ENCODE measurements around the gene ITIH2.
"Not testable (repeated sequence)": the region's sequence is repeated elsewhere in the genome, so short reads cannot be mapped to it uniquely, and the experiment has no call there.

ITIH2 gene

GRCh38 chr10:7703140-7703539 is at the start of gene ITIH2:
ITIH2 (plus strand) TSS chr10:7703316; CDS start chr10:7703435, 119 bp downstream.
- no peaks in the 10 kb centered on the region for H3K4me1 ChIP-seq (ENCODE audit: insufficient read depth, low read length)
- no peaks in the 10 kb centered on the region for H3K36me3 ChIP-seq (ENCODE audit: insufficient read depth, low read depth, low read length)
- H3K9ac ChIP-seq (ENCODE audit: low read depth, low read length): no peak within 1 kb of the TSS
- no peak within 1 kb of the TSS for H3K27ac ChIP-seq (ENCODE audit: low read length)
- H3K9me3 ChIP-seq (ENCODE audit: insufficient read depth, low read depth, low read length): no peaks in the 10 kb centered on the region
- H3K27me3 ChIP-seq (ENCODE audit: insufficient read depth, low read length): no peaks in the 10 kb centered on the region
- H3K4me3 ChIP-seq (ENCODE audit: low read length): no peak within 1 kb of the TSS

- not testable (repeated sequence) for H3K36me3 ChIP-seq (ENCODE audit: insufficient read depth, low read depth, low read length)
Measured at GRCh38 chr10:7657079-7657478, 46.0 kb upstream of the ITIH2 start.

GRCh38 chr10:7657552-7657951 is 45.6 kb upstream of the ITIH2 start:
- Histone ChIP-seq H3K9me3 (ENCODE audit: insufficient read depth, low read depth, low read length) (no peaks in the 10 kb centered on the region), H3K4me1 (ENCODE audit: insufficient read depth, low read length) (no peaks in the 10 kb centered on the region), H3K36me3 (ENCODE audit: insufficient read depth, low read depth, low read length) (no peaks in the 10 kb centered on the region), H3K4me3 (ENCODE audit: low read length) (no peak overlapping the region), H3K27ac (ENCODE audit: low read length) (no peak overlapping the region), H3K9ac (ENCODE audit: low read depth, low read length) (no peak overlapping the region), H3K27me3 (ENCODE audit: insufficient read depth, low read length) (no peaks in the 10 kb centered on the region)

More at GRCh38 chr10:7657079-7657478, 46.0 kb upstream of the ITIH2 start:
- H3K4me3 ChIP-seq (ENCODE audit: low read length); H3K9me3 ChIP-seq (ENCODE audit: insufficient read depth, low read depth, low read length); H3K4me1 ChIP-seq (ENCODE audit: insufficient read depth, low read length); H3K27me3 ChIP-seq (ENCODE audit: insufficient read depth, low read length); H3K27ac ChIP-seq (ENCODE audit: low read length); H3K9ac ChIP-seq (ENCODE audit: low read depth, low read length): not testable (repeated sequence)

- Histone ChIP-seq H3K4me3 (ENCODE audit: low read length) (no peak overlapping the region), H3K9me3 (ENCODE audit: insufficient read depth, low read depth, low read length) (no peaks in the 10 kb centered on the region), H3K9ac (ENCODE audit: low read depth, low read length) (no peak overlapping the region), H3K27ac (ENCODE audit: low read length) (no peak overlapping the region), H3K36me3 (ENCODE audit: insufficient read depth, low read depth, low read length) (no peaks in the 10 kb centered on the region), H3K27me3 (ENCODE audit: insufficient read depth, low read length) (peaks cover 5% of the 10 kb centered on the region), H3K4me1 (ENCODE audit: insufficient read depth, low read length) (no peaks in the 10 kb centered on the region)
Measured at GRCh38 chr10:7659560-7659959, 43.6 kb upstream of the ITIH2 start.

- Histone ChIP-seq H3K9me3 (ENCODE audit: insufficient read depth, low read depth, low read length) (no peaks in the 10 kb centered on the region), H3K27me3 (ENCODE audit: insufficient read depth, low read length) (peaks cover 26% of the 10 kb centered on the region), H3K4me3 (ENCODE audit: low read length) (no peak overlapping the region), H3K4me1 (ENCODE audit: insufficient read depth, low read length) (peaks cover 2% of the 10 kb centered on the region; the same call in 1 of the 2 replicates), H3K27ac (ENCODE audit: low read length) (no peak overlapping the region), H3K36me3 (ENCODE audit: insufficient read depth, low read depth, low read length) (no peaks in the 10 kb centered on the region), H3K9ac (ENCODE audit: low read depth, low read length) (no peak overlapping the region)
Measured at GRCh38 chr10:7662522-7662921, 40.6 kb upstream of the ITIH2 start.

- Histone ChIP-seq H3K9me3 (ENCODE audit: insufficient read depth, low read depth, low read length) (no peaks in the 10 kb centered on the region), H3K4me1 (ENCODE audit: insufficient read depth, low read length) (peaks cover 2% of the 10 kb centered on the region; the same call in 1 of the 2 replicates), H3K4me3 (ENCODE audit: low read length) (no peak overlapping the region), H3K27ac (ENCODE audit: low read length) (no peak overlapping the region), H3K9ac (ENCODE audit: low read depth, low read length) (no peak overlapping the region), H3K36me3 (ENCODE audit: insufficient read depth, low read depth, low read length) (no peaks in the 10 kb centered on the region), H3K27me3 (ENCODE audit: insufficient read depth, low read length) (peaks cover 36% of the 10 kb centered on the region)
Measured at GRCh38 chr10:7664707-7665106, 38.4 kb upstream of the ITIH2 start.

- Histone ChIP-seq H3K4me1 (ENCODE audit: insufficient read depth, low read length) (peaks cover 2% of the 10 kb centered on the region; the same call in 1 of the 2 replicates), H3K27me3 (ENCODE audit: insufficient read depth, low read length) (peaks cover 36% of the 10 kb centered on the region), H3K4me3 (ENCODE audit: low read length) (peak overlapping the region; percentile 68), H3K27ac (ENCODE audit: low read length) (no peak overlapping the region), H3K9me3 (ENCODE audit: insufficient read depth, low read depth, low read length) (no peaks in the 10 kb centered on the region), H3K36me3 (ENCODE audit: insufficient read depth, low read depth, low read length) (no peaks in the 10 kb centered on the region), H3K9ac (ENCODE audit: low read depth, low read length) (no peak overlapping the region)
Measured at GRCh38 chr10:7665767-7666166, 37.3 kb upstream of the ITIH2 start.

- Histone ChIP-seq H3K36me3 (ENCODE audit: insufficient read depth, low read depth, low read length) (no peaks in the 10 kb centered on the region), H3K4me1 (ENCODE audit: insufficient read depth, low read length) (peaks cover 2% of the 10 kb centered on the region; the same call in 1 of the 2 replicates), H3K9ac (ENCODE audit: low read depth, low read length) (peak within 1 kb of the TSS; percentile 54; the same call in 1 of the 2 replicates), H3K9me3 (ENCODE audit: insufficient read depth, low read depth, low read length) (no peaks in the 10 kb centered on the region), H3K27ac (ENCODE audit: low read length) (no peak within 1 kb of the TSS), H3K4me3 (ENCODE audit: low read length) (peak within 1 kb of the TSS; percentile 77), H3K27me3 (ENCODE audit: insufficient read depth, low read length) (peaks cover 36% of the 10 kb centered on the region)
Measured at GRCh38 chr10:7666253-7667023, 36.7 kb upstream of the ITIH2 start, which contains the start of gene ITIH5. ITIH5 (minus strand) TSS chr10:7666966; CDS start chr10:7666892, 74 bp downstream.

GRCh38 chr10:7667262-7668141 is 35.6 kb upstream of the ITIH2 start:
- Histone ChIP-seq H3K27ac (ENCODE audit: low read length) (no peak overlapping the region), H3K9ac (ENCODE audit: low read depth, low read length) (peak overlapping the region; percentile 54; the same call in 1 of the 2 replicates), H3K4me1 (ENCODE audit: insufficient read depth, low read length) (peaks cover 2% of the 10 kb centered on the region; the same call in 1 of the 2 replicates), H3K9me3 (ENCODE audit: insufficient read depth, low read depth, low read length) (no peaks in the 10 kb centered on the region), H3K36me3 (ENCODE audit: insufficient read depth, low read depth, low read length) (no peaks in the 10 kb centered on the region), H3K4me3 (ENCODE audit: low read length) (peak overlapping the region; percentile 77), H3K27me3 (ENCODE audit: insufficient read depth, low read length) (peaks cover 36% of the 10 kb centered on the region)

GRCh38 chr10:7670157-7670556 is 33.0 kb upstream of the ITIH2 start:
- H3K27ac ChIP-seq (ENCODE audit: low read length): no peak overlapping the region
- H3K4me3 ChIP-seq (ENCODE audit: low read length): no peak overlapping the region
- H3K9me3 ChIP-seq (ENCODE audit: insufficient read depth, low read depth, low read length): no peaks in the 10 kb centered on the region
- H3K4me1 ChIP-seq (ENCODE audit: insufficient read depth, low read length): peaks cover 2% of the 10 kb centered on the region; the same call in 1 of the 2 replicates
- no peaks in the 10 kb centered on the region for H3K36me3 ChIP-seq (ENCODE audit: insufficient read depth, low read depth, low read length)
- no peak overlapping the region for H3K9ac ChIP-seq (ENCODE audit: low read depth, low read length)
- peaks cover 31% of the 10 kb centered on the region for H3K27me3 ChIP-seq (ENCODE audit: insufficient read depth, low read length)

- Histone ChIP-seq H3K27ac (ENCODE audit: low read length) (no peak overlapping the region), H3K36me3 (ENCODE audit: insufficient read depth, low read depth, low read length) (no peaks in the 10 kb centered on the region), H3K27me3 (ENCODE audit: insufficient read depth, low read length) (peaks cover 16% of the 10 kb centered on the region), H3K4me3 (ENCODE audit: low read length) (no peak overlapping the region), H3K4me1 (ENCODE audit: insufficient read depth, low read length) (no peaks in the 10 kb centered on the region), H3K9ac (ENCODE audit: low read depth, low read length) (no peak overlapping the region), H3K9me3 (ENCODE audit: insufficient read depth, low read depth, low read length) (no peaks in the 10 kb centered on the region)
Measured at GRCh38 chr10:7672341-7673134, 30.6 kb upstream of the ITIH2 start.
